ENCODE results near the gene NIT2. TPM values are rescaled to one million over a fixed set of nuclear protein-coding genes. Genes with fewer than 3 reads are reported as not detected.

The NIT2 gene
- total RNA-seq, 2 experiments from 2014 or later, result 18.6 to 21.4 TPM

GRCh38 chr3:100316641-100317069 lies 17.9 kb upstream of the NIT2 start:
- TF ChIP-seq CTCF (IDR thresholded peaks at IDR 0.05), result peak; percentile 48
- POLR2A ChIA-PET, result no interaction called here
- Mint-ChIP-seq H3K4me1 (ENCODE audit: low read depth) (peaks cover 5% of the 10 kb centered on the region), H3K9me3 (no peaks in the 10 kb centered on the region), H3K36me3 (ENCODE audit: low read depth) (peaks cover 35% of the 10 kb centered on the region), H3K27ac (no peak overlapping the region), H3K27me3 (no peaks in the 10 kb centered on the region), H3K4me3 (no peak overlapping the region)
- H3K27ac ChIP-seq (ENCODE audit: low read depth in 1 of 2, low read length in 2 of 2), result no peak overlapping the region
- DNase-seq (peak in 9 of 14 experiments; percentile 12 to 74 (median 21)), ATAC-seq (ENCODE audit: poor library complexity) (peak; percentile 89)
- H3K4me1 ChIP-seq (ENCODE audit: insufficient read depth, low read length), result peaks cover 3% of the 10 kb centered on the region
- no peak overlapping the region for H3K4me3 ChIP-seq (ENCODE audit: low read length)
- intact Hi-C loops (cut with DNase I, micrococcal nuclease), result loop anchor here (1.0 to 10.0 kb wide), 4 partner anchors 274 to 1066 kb away; no protein-coding TSS in a partner anchor
- H3K9me3 ChIP-seq (ENCODE audit: control insufficient read depth in 1 of 2, insufficient read depth in 1 of 2, low read length in 2 of 2), result no peaks in the 10 kb centered on the region
- no peaks in the 10 kb centered on the region for H3K27me3 ChIP-seq (ENCODE audit: control insufficient read depth in 1 of 2, insufficient read depth in 2 of 2, low read length in 2 of 2)
- H3K36me3 ChIP-seq (ENCODE audit: insufficient read depth, low read length), result peaks cover 25% of the 10 kb centered on the region
- CTCF ChIA-PET, result interaction anchor here (0.6 to 1.5 kb wide), 6 partner anchors 10 to 508 kb away, joined by 3 to 9 read pairs (median 4); no protein-coding TSS in a partner anchor

- Histone ChIP-seq H3K9me3 (ENCODE audit: control insufficient read depth in 1 of 2, insufficient read depth in 1 of 2, low read length in 2 of 2) (no peaks in the 10 kb centered on the region), H3K4me3 (ENCODE audit: low read length) (no peak overlapping the region), H3K27me3 (ENCODE audit: control insufficient read depth in 1 of 2, insufficient read depth in 2 of 2, low read length in 2 of 2) (no peaks in the 10 kb centered on the region), H3K4me1 (ENCODE audit: insufficient read depth, low read length) (peaks cover 3% of the 10 kb centered on the region), H3K36me3 (ENCODE audit: insufficient read depth, low read length) (peaks cover 25% of the 10 kb centered on the region), H3K27ac (ENCODE audit: low read depth in 1 of 2, low read length in 2 of 2) (no peak overlapping the region)
- H3K4me3 Mint-ChIP-seq, result no peak overlapping the region
- CTCF ChIA-PET, result interaction anchor here (1.5 kb wide), 1 partner anchor 272 kb away, joined by 9 read pairs; no protein-coding TSS in a partner anchor
- POLR2A ChIA-PET, result no interaction called here
- no peak overlapping the region for H3K27ac Mint-ChIP-seq
- intact Hi-C loops (cut with DNase I, micrococcal nuclease), result loop anchor here (2.0 to 10.0 kb wide), 3 partner anchors 273 to 1064 kb away; no protein-coding TSS in a partner anchor
- H3K4me1 Mint-ChIP-seq (ENCODE audit: low read depth), result peaks cover 5% of the 10 kb centered on the region
- H3K36me3 Mint-ChIP-seq (ENCODE audit: low read depth), result peaks cover 40% of the 10 kb centered on the region
- no peaks in the 10 kb centered on the region for H3K9me3 Mint-ChIP-seq
- no peak for ATAC-seq (ENCODE audit: poor library complexity)
- DNase-seq, result peak in 1 of 14 experiments; percentile 18
- no peak for TF ChIP-seq CTCF (IDR thresholded peaks at IDR 0.05)
- H3K27me3 Mint-ChIP-seq, result no peaks in the 10 kb centered on the region
Measured at GRCh38 chr3:100317912-100318311, 16.6 kb upstream of the NIT2 start.

- Histone ChIP-seq H3K4me3 (ENCODE audit: low read length) (no peak overlapping the region), H3K36me3 (ENCODE audit: insufficient read depth, low read length) (peaks cover 33% of the 10 kb centered on the region), H3K4me1 (ENCODE audit: insufficient read depth, low read length) (peaks cover 3% of the 10 kb centered on the region), H3K9me3 (ENCODE audit: control insufficient read depth in 1 of 2, insufficient read depth in 1 of 2, low read length in 2 of 2) (no peaks in the 10 kb centered on the region), H3K27ac (ENCODE audit: low read depth in 1 of 2, low read length in 2 of 2) (no peak overlapping the region), H3K27me3 (ENCODE audit: control insufficient read depth in 1 of 2, insufficient read depth in 2 of 2, low read length in 2 of 2) (no peaks in the 10 kb centered on the region)
- DNase-seq (no peak), ATAC-seq (ENCODE audit: poor library complexity) (no peak)
- TF ChIP-seq CTCF (IDR thresholded peaks at IDR 0.05), result no peak
- peaks cover 5% of the 10 kb centered on the region for H3K4me1 Mint-ChIP-seq (ENCODE audit: low read depth)
- no peak overlapping the region for H3K27ac Mint-ChIP-seq
- H3K9me3 Mint-ChIP-seq, result no peaks in the 10 kb centered on the region
- peaks cover 51% of the 10 kb centered on the region for H3K36me3 Mint-ChIP-seq (ENCODE audit: low read depth)
- ChIA-PET POLR2A (no interaction called here), CTCF (no interaction called here)
- no peak overlapping the region for H3K4me3 Mint-ChIP-seq
- H3K27me3 Mint-ChIP-seq, result no peaks in the 10 kb centered on the region
- intact Hi-C loops (cut with DNase I, micrococcal nuclease), result loop anchor here in 1 of 2 experiments (5.0 to 10.0 kb wide), 2 partner anchors 395 to 1062 kb away; no protein-coding TSS in a partner anchor
Measured at GRCh38 chr3:100319951-100320350, 14.6 kb upstream of the NIT2 start.
